HS-5 (cell line): ENCODE measurements around the gene ASMTL.
"Not testable (repeated sequence)": the region's sequence is repeated elsewhere in the genome, so short reads cannot be mapped to it uniquely, and the experiment has no call there.

Experiments used
- DNase-seq: peaks from one replicate; pipeline ENCODE4 v3.0.0-alpha.2; 2012; ENCODE audit warnings: low read depth

The ASMTL gene, protein sequence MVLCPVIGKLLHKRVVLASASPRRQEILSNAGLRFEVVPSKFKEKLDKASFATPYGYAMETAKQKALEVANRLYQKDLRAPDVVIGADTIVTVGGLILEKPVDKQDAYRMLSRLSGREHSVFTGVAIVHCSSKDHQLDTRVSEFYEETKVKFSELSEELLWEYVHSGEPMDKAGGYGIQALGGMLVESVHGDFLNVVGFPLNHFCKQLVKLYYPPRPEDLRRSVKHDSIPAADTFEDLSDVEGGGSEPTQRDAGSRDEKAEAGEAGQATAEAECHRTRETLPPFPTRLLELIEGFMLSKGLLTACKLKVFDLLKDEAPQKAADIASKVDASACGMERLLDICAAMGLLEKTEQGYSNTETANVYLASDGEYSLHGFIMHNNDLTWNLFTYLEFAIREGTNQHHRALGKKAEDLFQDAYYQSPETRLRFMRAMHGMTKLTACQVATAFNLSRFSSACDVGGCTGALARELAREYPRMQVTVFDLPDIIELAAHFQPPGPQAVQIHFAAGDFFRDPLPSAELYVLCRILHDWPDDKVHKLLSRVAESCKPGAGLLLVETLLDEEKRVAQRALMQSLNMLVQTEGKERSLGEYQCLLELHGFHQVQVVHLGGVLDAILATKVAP

DNA sequence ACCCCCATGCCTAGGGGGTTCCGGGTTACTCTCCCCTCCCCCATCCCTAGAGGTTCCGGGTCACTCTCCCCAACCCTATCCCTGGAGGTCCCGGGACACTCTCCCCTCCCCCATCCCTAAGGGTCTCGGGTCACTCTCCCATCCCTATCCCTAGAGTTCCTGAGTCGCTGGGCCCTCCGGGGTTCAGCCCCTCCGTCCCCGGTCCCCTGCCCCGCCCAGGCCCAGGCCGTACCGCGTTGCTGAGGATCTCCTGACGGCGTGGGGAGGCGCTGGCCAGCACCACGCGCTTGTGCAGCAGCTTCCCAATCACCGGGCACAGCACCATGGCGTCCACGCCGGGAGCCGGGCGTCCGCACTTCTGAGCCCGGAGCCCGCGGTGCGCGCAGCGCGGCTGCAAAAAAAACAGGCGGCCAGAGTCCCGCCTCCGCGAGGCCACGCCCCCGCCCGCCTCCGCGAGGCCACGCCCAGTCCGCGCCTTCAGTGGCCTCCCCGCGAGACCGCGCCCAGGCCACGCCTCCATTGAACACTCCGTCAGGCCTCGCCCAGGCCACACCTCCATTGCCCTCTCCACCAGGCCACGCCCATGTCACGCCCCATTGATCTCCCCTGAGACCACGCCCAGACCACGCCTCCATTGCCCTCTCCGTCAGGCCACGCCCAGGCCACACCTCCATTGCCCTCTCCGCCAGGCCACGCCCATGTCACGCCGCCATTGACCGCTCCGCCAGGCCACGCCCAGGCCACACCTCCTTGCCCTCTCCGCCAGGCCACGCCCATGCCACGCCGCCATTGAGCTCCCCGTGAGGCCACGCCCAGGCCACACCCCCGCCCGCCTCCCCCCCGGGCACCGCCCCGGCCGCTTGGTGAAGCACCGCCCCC, at the start of gene ASMTL:
TSS of gene ASMTL (minus strand) at position 394 of the 879 bp plus-strand sequence. CDS start at position 325, 69 bp downstream.
- DNase-seq: peak; percentile 95

DNA sequence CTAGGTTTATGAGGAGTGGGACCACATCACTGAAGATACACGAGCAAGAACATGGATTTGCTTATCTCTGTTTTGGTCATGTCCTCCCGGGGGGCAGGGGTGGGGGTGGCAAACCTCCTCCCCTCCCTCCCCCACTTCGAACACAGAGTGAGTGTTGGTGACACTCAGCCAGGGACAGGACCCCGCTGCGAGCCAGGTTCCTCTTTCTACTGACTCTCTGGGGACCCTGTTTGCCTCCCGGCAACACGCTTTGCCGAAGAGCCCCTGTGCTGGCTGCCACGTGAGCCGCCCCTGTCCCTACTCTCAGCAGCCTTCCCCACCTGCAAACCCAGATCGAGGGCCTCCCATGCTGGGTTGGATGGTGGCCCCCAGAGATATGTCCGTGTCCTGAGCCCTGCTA, 49.5 kb upstream of the ASMTL start:
- DNase-seq: no peak

DNA sequence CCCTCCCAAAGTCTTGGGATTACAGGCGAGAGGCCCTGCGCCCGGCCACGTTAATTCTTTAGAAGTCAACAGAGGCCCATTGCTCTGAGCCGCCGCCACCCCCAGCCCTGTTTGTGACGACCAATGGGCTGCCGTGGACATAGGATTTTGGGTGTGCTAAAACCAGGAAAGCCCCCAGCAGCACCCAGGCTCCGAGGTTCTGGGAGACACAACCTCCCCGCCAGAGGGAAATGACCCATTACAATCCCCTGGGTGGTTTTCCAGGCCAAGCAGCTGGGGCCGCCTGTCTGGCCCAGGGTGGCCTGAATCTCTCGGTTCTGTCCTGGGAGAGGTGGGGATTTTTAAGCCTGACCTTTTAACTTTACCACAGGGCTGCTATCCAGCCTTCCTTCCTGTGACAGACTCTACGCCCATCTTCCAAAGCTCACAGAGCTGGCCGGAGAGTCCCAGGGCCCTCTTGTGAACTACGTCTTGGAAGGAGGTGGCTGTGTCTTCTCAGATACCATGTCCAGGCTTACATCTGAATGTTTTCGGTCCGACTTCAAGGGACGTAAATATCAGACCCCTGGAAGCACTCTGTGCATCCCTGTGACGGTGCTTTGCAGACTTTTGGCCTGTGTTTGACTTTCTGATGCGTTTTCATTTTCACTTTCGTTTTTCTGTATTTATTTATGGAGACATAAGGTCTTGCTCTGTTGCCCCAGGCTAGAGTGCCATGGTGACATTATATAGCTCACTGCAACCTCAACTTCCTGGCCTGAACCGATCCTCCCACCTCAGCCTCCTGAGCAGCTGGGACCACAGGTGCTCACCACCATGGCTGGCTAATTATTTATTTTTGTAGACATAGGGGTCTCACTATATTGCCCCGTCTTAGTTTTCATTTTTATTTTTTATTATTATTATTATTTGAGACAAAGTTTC, 48.3 kb upstream of the ASMTL start:
- DNase-seq: no peak

DNA sequence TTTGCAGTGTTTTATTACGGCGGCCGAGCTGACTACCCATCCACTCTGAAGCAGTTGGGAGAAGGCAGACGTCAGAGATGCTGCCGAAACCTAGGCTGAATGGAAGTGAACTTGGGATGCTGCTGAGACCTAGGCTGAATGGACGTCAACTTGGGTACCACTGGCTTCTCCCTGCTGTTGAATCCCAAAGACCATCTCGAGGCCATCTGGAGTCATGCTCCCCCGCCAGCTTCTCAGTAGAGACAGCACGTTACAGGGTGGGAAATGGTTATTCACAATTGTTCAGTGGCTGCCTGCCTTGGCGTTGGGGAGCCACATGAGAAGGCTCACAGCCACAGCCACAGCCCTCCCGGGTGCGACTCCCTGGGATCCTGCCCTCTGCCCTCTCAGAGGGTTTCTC, 43.4 kb upstream of the ASMTL start:
- DNase-seq: no peak

DNA sequence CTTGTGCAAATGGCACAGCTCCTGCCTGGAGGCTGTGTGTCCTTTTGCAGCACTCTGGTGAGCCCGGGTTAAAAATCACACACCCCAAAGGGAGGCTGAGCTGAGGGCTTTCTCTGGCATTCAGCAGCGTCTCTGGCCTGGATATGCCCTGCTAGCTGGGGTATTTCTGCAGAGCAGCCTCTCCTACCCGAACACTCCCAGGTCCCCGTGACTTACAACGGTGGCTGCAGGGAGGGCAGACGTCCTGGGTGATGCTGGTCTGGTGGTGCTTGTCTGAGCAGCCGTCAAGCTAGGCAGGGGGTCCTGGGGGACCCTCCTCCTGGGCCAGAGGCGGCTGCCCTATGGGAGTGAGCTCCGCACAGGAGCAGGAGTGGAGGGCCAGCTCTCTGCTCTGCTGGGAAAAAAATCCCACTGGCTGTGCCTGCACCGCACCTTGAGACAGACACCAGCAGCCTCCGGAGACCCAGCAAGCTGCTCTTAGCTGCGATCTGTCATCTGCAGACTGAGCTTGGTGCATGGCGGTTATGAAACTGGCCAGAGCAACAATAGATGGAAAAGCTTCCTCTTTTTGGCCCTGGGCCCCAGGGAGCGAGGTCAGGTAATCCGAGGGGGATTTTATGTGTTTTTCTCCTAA, 41.3 kb upstream of the ASMTL start:
- no peak for DNase-seq

DNA sequence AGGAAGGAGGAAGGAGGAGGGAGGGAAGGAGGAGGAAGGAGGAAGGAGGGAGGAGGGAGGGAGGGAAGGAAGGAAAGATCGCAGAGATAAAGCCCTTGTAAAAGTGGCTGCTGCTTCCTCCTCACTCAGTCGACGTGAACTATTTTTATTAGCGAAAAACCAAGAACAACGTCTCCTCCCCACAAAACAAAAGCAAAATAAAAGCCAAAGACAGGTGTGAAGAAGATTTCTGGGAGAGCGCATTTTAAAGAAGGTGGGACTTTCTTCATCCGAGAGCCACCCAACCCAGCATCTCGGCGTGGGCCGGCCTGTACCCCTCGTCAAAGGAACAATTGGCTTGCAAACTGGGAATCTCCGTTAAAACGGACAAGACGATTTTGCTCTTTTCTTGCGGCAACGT, 40.7 kb upstream of the ASMTL start:
- no peak for DNase-seq

DNA sequence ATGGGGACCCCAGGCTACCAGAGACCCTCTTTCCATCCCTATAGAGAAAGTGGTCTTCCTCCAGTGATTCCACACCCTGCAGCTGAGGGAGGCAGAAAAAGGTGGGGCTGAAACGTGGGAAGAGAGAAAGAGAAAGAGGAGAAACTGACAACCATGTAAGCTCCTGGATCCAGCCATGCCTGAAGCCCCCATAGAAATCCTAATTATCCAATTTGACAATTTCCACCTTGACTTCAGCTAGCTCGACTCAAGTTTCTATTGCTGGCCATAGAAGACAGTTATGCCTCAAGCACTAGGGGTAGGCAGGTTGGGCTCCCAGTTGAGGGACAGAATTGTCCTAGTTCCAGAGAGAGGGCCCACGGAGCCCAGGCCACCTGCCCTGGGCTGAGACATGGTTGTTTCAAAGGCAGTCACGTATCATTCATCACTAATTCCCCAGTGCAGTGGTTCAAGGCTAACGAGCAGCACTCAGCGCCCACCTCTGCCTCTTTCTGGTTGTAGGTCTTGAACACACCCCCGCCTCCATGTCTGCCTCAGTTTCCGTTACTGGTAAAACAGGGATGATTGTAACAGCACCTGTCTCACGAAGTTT, 39.8 kb upstream of the ASMTL start:
- DNase-seq: no peak

DNA sequence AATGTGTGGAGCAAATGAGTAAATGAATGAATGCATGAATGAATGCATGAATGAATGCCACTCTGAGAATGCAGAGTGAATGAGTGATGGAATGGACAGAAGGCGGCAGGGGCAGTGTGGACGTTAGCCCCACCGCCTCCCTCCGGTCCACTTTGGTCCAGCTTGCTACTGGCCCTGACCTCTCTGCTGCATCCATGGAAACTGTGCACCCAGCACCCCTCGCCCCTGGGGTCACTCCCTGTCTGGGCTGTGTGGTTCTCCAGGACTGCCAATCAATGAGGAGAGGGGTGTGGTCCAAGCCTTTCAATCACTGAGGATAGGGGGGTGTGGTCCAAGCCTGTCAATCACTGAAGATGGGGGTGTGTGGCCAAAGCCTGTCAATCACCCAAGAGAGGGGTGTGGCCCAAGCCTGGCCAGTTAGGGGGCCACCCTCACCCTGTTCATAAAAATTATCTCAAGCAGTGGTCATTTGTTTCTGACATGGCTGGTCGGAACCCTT, 39.2 kb upstream of the ASMTL start:
- DNase-seq: no peak

DNA sequence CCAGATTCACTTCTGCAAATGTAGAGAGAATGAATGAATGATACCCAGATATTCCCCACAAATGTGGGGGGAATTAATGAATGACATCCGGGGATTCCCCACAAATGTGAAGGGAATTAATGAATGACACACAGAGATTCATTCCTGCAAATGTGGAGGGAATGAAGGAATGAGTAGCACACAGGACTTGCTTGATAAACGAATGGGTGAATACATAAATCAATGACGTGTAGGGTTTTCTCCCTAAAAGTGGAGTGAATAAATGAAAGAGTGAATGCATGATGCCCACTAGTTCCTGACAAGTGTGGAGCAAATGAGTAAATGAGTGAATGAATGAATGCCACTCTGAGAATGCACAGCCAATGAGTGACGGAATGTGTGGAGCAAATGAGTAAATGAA, 38.5 kb upstream of the ASMTL start:
- DNase-seq: not testable (repeated sequence)

DNA sequence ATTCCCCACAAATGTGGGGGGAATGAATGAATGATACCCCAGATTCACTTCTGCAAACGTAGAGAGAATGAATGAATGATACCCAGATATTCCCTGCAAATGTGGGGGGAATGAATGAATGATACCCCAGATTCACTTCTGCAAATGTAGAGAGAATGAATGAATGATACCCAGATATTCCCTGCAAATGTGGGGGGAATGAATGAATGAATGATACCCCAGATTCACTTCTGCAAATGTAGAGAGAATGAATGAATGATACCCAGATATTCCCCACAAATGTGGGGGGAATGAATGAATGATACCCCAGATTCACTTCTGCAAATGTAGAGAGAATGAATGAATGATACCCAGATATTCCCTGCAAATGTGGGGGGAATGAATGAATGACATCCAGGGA, 38.0 kb upstream of the ASMTL start:
- DNase-seq: not testable (repeated sequence)

DNA sequence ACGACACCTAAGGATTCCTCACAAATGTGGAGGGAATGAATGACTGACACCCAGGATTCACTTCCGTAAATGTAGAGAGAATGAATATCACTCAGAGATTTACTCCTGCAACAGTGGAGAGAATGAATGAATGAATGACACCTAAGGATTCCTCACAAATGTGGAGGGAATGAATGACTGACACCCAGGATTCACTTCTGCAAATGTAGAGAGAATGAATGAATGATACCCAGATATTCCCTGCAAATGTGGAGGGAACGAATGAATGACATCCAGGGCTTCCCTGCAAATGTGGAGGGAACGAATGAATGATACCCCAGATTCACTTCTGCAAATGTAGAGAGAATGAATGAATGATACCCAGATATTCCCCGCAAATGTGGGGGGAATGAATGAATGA, 36.6 kb upstream of the ASMTL start:
- DNase-seq: not testable (repeated sequence)

DNA sequence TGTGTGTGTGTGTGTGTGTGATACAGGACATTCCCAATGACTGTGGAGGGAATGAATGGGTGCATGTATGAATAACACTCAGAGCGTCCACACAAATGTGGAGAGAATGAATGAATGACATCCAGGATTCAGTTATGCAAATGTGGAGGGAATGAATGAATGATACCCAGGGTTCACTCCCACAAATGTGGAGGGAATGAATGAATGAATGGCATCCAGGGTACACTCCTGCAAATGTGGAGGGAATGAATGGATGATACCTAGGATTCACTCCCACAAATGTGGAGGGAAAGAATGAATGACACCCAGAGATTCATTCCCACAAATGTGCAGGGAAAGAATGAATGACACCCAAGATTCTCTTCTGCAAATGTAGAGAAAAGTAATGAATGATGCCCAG, 36.0 kb upstream of the ASMTL start:
- DNase-seq: no peak

DNA sequence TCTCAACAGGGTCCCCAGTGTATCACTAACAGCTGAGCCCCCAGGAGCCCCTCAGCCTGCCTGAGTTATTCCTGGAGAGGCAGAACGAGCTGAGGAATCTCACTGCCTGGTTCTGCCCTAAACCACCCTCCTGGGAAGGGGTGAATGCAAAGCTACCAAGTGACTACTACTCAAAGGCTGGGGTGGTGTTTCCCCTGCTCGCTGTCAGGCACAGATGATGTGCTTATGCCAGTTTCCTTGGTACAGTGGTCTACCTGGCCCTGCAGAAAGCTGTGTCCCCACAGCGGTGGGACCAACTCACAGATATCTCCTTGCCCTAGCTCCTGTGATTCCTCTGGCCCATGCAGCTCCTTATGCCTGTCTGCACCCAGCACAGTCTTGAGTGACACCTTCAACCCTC, 35.4 kb upstream of the ASMTL start:
- no peak for DNase-seq

DNA sequence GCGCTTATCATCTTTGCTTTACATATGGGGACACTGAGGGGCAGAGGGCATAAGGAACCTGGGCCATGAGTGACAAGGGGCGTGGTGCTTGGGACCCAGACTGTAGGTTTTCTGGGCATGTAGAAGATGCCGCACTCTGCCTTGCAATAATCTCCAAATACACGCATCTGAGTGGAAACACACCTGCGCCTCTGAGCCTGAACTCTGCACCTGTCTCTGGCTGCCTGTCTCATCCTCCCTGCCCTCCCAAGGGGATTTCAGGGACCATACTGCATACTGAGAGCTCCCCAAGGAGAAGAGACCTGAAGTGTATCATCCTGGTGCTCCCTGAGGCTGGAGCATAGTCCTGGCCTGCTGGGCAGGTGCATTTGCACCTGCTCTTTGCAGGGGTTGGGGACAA, 34.7 kb upstream of the ASMTL start:
- no peak for DNase-seq

DNA sequence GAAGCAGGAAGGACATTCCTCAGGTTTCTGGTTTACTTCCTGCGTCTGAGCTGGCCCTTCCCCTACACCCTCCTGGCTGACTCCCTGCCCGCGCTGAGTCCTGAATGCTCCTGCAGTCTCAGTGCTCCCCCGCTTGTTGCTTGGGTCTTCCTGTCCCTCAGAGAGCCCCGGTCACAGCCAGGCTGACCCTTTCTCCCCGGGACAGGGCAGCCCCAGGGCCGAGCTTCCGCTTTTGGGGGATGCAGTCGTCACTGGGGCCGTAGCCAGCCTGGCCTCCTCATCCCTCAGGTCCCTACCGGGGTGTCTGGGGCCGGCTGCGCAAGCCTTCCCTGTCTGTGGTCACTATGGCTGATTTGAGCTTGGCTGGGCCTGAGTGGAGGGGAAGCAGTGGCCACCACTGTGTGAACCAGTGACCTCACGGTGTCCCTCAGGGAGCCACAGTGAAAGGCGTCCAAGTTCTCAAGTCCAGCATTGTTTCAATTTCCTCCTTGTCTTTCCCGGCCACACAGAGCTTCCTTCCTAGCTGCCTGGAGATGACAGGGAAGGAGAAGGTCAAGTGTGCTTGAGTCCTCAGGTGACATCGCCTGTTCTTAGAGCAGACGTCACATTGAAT, 34.1 kb upstream of the ASMTL start:
- no peak for DNase-seq

DNA sequence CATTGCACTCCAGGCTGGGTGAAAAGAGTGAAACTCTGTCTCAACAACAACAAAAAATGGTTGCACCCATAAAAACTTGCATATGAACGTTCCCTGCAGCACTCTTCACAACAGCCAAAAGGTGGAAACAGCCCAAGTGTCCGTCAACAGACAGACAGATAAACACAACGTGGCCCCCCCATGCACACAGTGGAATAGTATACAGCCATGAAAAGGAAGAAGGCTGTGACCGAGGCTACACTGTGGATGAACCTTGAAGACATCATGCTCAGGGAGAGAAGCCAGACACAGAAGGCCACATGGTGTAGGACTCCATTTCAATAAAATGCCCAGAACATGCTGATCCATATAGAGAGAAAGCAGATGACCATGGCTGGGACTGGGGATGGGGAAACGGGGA, 33.5 kb upstream of the ASMTL start:
- DNase-seq: no peak

DNA sequence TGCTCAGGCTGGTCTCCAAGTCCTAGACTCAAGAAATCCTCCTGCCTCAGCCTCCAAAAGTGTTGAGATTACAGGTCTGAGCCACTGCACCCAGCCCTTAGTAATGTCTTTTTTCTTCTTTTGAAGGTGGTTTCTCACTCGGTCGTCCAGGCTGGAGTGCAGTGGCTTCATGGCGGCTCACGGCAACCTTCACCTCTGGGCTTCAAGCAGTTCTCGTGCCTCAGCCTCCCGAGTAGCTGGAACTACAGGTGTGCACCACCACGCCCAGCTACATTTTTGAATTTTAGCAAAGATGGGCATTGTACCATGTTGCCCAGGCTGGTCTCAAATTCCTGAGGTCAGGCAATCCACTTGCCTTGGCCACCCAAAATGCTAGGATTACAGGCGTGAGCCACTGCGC, 32.3 kb upstream of the ASMTL start:
- no peak for DNase-seq

DNA sequence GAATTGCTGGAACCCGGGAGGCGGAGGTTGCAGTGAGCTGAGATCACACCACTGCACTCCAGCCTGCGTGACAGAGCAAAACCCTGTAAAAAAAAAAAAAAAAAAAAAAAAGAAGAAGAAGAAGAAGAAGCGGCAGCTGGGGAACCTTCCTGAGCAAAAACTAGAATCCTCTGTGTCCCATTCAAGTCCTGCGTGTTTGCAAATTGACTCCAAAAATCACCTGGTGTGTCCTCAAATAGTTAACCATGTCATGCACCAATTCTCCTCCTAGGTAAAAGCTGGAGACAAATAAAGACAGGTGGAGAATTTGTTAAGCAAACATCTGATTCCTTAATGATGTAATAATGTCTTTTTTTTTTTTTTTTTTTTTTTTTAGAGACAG, 31.9 kb upstream of the ASMTL start:
- no peak for DNase-seq

DNA sequence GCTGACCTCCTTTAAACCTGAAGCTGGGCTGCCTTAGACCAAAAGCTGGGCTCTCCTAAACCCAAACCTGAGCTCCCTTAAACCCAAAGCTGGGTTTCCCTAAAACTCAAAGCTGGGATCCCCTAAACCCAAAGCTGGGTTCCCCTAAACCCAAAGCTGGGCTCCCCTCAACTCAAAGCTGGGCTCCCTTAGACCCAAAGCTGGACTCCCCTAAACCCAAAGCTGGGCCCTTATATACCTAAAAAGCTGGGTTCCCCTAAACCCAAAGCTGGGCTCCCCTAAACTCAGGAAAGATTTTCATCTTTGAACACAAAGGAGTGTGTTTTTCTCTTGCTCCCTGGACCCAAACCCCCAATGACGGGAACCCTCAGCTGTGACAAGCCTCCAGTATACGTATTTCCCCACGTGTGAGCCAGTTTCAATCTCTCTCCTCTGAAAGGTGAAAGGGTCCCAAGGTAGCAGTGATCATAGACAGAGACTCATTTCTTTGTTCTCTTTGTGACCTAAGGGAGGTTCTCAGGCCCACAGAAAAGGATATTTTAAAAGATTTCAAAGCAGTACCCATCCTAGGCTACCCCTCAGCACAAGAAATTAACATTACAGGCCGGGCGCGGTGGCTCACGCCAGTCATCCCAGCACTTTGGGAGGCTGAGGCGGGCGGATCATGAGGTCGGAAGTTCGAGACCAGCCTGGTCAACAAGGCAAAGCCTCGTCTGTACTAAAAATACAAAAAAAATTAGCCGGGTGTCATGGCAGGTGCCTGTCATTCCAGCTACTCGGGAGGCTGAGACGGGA, 31.3 kb upstream of the ASMTL start:
- DNase-seq: no peak
